Mesodermal cell (in vitro differentiated cells): ENCODE results near the gene SUPT3H.
"Not testable (repeated sequence)": the region's sequence is repeated elsewhere in the genome, so short reads cannot be mapped to it uniquely, and the experiment has no call there.

Experiments used
- H3K27ac ChIP-seq: 2 replicates; pipeline ENCODE4 v1.7.0; 2013; ENCODE audit warnings: mild to moderate bottlenecking, low read depth, low read length, moderate library complexity; ENCODE audit not compliant: severe bottlenecking
- H3K36me3 ChIP-seq: 2 replicates; pipeline ENCODE4 v1.7.1; 2013; ENCODE audit warnings: mild to moderate bottlenecking, low read length, moderate library complexity; ENCODE audit not compliant: control insufficient read depth, insufficient read depth
- H3K4me1 ChIP-seq: one replicate; pipeline ENCODE4 v1.7.1; 2013; ENCODE audit warnings: mild to moderate bottlenecking, low read length; ENCODE audit not compliant: insufficient read depth, control insufficient read depth, poor library complexity, severe bottlenecking
- H3K4me3 ChIP-seq: 2 replicates; pipeline ENCODE4 v1.7.0; 2013; ENCODE audit warnings: low read length, control low read depth, mild to moderate bottlenecking; ENCODE audit not compliant: insufficient read depth, poor library complexity, severe bottlenecking; ENCODE audit errors: extremely low read depth
- H3K9me3 ChIP-seq: 2 replicates; pipeline ENCODE4 v1.7.1; 2013; ENCODE audit warnings: mild to moderate bottlenecking, low read length, moderate library complexity; ENCODE audit not compliant: control insufficient read depth
- WGBS, 2 experiments: methylation state at CpG; one replicate each; pipeline ENCODE4 v1.1.5; 2013; ENCODE audit warnings: missing lambda C conversion rate in 2 of 2; ENCODE audit not compliant: insufficient coverage in 2 of 2; 5-methylcytosine and 5-hydroxymethylcytosine counted together

SUPT3H gene

DNA sequence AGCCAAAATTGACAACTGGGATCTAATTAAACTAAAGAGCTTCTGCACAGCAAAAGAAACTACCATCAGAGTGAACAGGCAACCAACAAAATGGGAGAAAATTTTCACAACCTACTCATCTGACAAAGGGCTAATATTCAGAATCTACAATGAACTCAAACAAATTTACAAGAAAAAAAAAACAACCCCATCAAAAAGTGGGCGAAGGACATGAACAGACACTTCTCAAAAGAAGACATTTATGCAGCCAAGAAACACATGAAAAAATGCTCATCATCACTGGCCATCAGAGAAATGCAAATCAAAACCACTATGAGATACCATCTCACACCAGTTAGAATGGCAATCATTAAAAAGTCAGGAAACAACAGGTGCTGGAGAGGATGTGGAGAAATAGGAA, 310.3 kb downstream of the SUPT3H start:
- H3K9me3 ChIP-seq, H3K27ac ChIP-seq, H3K4me3 ChIP-seq, H3K4me1 ChIP-seq, H3K36me3 ChIP-seq: not testable (repeated sequence)
- no CpG with 5 or more reads among the region's 1 CpG for WGBS, 2 experiments

DNA sequence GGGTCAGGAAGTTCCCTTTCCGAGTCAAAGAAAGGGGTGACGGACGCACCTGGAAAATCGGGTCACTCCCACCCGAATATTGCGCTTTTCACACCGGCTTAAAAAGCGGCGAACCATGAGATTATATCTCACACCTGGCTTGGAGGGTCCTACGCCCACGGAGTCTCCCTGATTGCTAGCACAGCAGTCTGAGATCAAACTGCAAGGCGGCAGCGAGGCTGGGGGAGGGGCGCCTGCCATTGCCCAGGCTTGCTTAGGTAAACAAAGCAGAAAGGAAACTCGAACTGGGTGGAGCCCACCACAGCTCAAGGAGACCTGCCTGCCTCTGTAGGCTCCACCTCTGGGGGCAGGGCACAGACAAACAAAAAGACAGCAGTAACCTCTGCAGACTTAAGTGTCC, 315.1 kb downstream of the SUPT3H start:
- H3K4me1 ChIP-seq, H3K4me3 ChIP-seq, H3K9me3 ChIP-seq, H3K36me3 ChIP-seq, H3K27ac ChIP-seq: not testable (repeated sequence)
- WGBS, 2 experiments: 83 to 92% methylated on average over 4 to 7 of the region's 15 CpGs

DNA sequence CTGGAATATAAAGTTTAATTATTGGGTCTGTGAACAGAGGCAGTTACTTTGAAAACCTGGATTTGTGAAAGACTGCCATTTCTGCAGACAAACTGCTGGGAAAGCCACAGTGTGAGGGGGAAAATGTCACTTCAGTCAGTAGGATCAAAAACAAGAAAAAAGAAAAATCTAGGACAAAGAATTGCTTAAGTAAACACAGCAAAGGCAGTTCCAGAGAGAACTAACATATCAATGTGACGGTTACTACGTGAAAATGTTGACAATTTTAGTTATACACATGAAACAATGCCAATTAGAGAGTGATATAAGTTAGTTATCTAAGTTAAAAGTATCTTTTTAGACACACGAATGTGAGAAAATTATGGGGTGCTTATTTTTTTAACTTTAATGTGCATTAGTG, 320.0 kb downstream of the SUPT3H start:
- H3K4me3 ChIP-seq: no peak overlapping the region
- WGBS, 2 experiments: no CpG with 5 or more reads among the region's 3 CpGs
- H3K27ac ChIP-seq: no peak overlapping the region
- no peaks in the 10 kb centered on the region for H3K4me1 ChIP-seq
- H3K9me3 ChIP-seq: peaks cover 5% of the 10 kb centered on the region
- H3K36me3 ChIP-seq: no peaks in the 10 kb centered on the region

DNA sequence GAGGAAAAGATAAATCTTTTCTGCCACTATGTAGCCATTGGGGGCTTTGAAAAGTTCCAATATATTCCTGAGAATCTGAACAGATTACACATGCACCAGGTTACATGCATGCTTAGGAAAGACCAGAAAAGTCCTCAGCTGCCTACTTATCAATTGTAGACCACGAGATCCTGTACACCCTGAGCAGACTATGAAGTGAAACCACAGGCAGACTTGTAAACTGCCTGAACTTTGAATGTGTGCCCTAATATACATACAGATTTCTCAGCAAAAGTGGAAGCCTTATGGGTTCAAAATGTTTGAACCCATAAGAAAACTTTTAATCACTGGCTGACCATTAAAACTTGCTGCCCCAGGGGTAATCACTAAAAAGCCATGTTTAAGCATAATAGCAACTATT, 323.1 kb downstream of the SUPT3H start:
- no peaks in the 10 kb centered on the region for H3K9me3 ChIP-seq
- 80 to 100% methylated on average over 1 of the region's 1 CpG for WGBS, 2 experiments
- no peak overlapping the region for H3K27ac ChIP-seq
- H3K4me1 ChIP-seq: peaks cover 10% of the 10 kb centered on the region
- no peak overlapping the region for H3K4me3 ChIP-seq
- no peaks in the 10 kb centered on the region for H3K36me3 ChIP-seq

DNA sequence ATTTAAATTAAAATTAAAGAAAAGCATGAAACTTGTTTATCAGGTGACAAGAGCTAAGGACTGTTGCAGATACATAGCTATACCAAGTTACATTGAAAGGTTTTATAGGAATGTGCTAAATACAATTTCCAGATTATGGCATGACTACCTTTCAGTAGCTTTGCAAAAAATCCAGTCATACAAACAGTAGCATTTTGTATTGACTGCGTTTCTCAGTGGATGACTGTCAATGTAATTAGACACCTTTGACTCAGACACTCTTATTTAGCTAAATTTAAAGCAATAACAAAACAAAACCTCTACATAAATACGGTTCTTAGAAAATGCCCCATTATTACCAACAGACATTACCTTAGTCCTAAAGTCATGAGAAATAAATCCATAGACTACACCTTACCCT, 325.4 kb downstream of the SUPT3H start:
- no peaks in the 10 kb centered on the region for H3K36me3 ChIP-seq

DNA sequence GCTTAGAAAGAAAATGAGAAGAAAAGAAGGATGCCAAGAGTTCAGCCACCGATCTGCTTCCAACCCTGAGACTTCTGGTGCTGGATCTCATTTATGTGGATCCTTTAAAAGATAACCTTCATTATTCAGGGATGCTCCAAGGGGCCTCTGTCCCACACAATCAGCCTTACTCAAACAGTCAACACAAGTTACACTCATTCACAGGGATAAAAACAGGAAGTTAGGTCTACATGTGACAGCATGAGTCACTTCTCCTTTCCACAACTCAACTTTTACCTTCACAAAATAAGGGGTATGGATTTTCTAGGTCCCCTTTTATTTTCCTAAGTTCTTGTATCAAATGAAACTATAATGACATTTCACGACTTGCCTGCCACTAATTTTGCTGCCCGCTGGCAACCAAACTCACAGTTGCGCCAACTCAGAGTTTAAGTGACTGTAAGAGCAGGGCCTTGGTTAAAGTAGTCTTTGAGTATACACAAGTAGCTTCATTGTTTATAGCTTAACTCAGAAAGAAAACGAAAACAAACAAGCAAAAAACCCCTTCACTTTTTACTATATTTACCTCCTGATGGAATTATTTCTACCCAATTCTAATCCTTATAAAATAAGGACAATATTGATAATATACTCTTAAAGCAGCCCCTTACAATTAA, 328.4 kb downstream of the SUPT3H start:
- WGBS, 2 experiments: 67 to 100% methylated on average over 2 to 3 of the region's 5 CpGs
- Histone ChIP-seq H3K36me3 (no peaks in the 10 kb centered on the region), H3K9me3 (no peaks in the 10 kb centered on the region), H3K27ac (peak overlapping the region; percentile 69), H3K4me1 (peaks cover 16% of the 10 kb centered on the region), H3K4me3 (no peak overlapping the region)

More for the DNA sequence above, 325.4 kb downstream of the SUPT3H start:
- no peak overlapping the region for H3K4me3 ChIP-seq
- peaks cover 16% of the 10 kb centered on the region for H3K4me1 ChIP-seq
- 92 to 100% methylated on average over 1 to 2 of the region's 2 CpGs for WGBS, 2 experiments
- no peaks in the 10 kb centered on the region for H3K9me3 ChIP-seq
- no peak overlapping the region for H3K27ac ChIP-seq

DNA sequence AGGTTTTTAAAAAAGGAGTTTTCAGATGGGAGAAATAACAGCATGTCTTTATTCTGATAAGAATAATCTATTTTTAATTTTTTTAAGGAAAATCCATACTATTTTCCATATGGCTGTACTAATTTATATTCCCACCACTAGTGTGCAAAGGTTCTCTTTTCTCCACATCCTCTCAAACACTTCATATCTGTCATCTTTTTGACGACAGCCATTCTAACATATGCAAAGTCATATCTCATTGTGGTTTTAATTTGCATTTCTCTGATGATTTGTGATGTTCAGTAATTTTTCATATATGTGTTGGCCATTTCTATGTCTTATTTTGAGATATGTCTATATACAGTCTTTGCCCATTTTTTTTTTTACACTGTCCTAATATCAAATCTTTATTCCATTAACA, 330.2 kb downstream of the SUPT3H start:
- H3K27ac ChIP-seq: no peak overlapping the region
- no CpG with 5 or more reads among the region's 1 CpG for WGBS, 2 experiments
- H3K4me1 ChIP-seq: peaks cover 16% of the 10 kb centered on the region
- H3K4me3 ChIP-seq: no peak overlapping the region
- H3K36me3 ChIP-seq: no peaks in the 10 kb centered on the region
- H3K9me3 ChIP-seq: no peaks in the 10 kb centered on the region

DNA sequence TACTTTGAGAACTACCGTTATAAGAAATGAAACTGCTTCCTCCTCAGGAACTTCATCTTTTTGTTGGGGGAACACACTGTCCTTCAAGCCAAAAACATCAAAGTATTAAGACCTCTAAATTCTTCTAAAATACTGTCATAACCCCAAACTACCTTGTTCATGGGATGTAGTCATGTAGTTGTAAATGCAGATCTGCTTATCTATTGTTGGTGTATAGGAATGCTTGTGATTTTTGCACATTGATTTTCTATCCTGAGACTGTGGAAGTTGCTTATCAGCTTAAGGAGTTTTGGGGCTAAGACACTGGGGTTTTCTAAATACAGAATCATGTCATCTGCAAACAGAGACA, 332.5 kb downstream of the SUPT3H start:
- H3K36me3 ChIP-seq: no peaks in the 10 kb centered on the region
- no peak overlapping the region for H3K27ac ChIP-seq
- 80 to 100% methylated on average over 1 of the region's 1 CpG for WGBS, 2 experiments

DNA sequence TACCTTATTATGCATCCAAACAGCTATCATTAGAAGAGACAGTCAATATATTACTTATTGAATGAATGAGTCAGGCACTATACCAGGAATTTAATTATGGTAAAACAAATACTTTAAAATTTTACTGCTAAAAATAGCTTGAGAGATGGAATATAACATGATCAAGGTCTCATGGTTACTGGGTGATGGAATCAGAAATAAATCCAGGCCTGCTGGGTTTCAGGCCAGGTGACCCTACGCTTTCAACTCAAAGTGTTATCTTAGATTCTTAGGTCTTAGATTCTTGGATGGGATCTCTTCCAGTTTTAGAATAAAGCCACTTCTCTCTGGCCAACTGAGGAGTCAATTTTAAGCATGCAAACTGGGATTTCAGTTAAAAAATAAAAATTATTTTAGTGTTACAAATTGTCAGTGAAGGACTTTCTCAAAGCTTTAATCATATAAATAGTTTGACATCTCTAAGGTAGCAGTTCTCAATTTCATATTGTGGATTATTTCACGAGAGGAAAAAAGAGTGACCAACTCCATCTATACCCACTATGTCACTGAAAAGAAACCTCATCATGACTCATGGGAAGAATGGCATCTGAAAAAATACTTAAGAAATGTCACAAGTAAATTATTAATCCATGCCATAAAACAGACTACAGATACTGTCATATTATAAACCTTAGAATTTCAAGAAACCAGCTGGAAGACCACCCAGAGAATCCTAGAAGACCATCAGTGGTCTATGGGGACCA, 333.1 kb downstream of the SUPT3H start:
- Histone ChIP-seq H3K9me3 (no peaks in the 10 kb centered on the region), H3K36me3 (no peaks in the 10 kb centered on the region), H3K4me3 (no peak overlapping the region), H3K4me1 (peaks cover 7% of the 10 kb centered on the region), H3K27ac (no peak overlapping the region)
- WGBS, 2 experiments: 100% methylated on average over 1 to 2 of the region's 2 CpGs

More for the DNA sequence above, 332.5 kb downstream of the SUPT3H start:
- H3K4me1 ChIP-seq: peaks cover 12% of the 10 kb centered on the region
- no peaks in the 10 kb centered on the region for H3K9me3 ChIP-seq
- H3K4me3 ChIP-seq: no peak overlapping the region

DNA sequence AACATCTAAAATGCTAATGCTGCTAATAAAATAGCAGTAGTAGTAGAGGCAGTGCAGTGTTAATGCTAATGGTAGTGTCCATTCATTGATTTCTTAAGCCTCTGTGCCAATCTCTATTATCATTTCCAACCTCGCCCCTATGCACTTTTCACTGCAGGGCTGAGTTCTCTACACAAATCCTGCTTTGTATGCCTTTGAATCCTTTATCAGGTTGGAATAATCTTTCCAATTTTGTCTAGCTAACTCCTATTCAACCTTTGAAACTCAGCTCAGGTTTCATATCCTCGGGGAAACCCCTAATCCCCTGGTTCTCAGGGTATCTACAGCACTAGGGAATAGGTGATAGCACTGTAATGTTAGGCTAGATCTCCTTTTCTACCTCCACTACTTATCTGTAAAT, 333.6 kb downstream of the SUPT3H start:
- Histone ChIP-seq H3K27ac (no peak overlapping the region), H3K4me1 (peaks cover under 1% of the 10 kb centered on the region), H3K9me3 (no peaks in the 10 kb centered on the region), H3K36me3 (no peaks in the 10 kb centered on the region), H3K4me3 (no peak overlapping the region)
- WGBS, 2 experiments: 86 to 90% methylated on average over 1 of the region's 2 CpGs

DNA sequence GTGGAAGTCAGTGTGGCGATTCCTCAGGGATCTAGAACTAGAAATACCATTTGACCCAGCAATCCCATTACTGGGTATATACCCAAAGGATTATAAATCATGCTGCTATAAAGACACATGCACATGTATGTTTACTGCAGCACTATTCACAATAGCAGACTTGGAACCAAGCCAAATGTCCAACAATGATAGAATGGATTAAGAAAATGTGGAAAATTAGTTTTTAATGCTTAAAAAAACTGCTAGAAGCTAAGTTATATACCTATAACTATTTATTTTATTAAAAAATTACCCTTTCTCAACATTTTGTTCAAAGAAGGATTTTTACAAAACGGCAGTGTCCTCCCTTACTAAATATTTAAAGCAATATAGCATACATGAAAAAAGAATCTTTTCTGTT, 335.1 kb downstream of the SUPT3H start:
- not testable (repeated sequence) for H3K9me3 ChIP-seq, H3K27ac ChIP-seq, H3K36me3 ChIP-seq, H3K4me3 ChIP-seq, H3K4me1 ChIP-seq
- no CpG with 5 or more reads among the region's 2 CpGs for WGBS, 2 experiments
